Spleen (tissue), 11 donors: ENCODE data around the gene SMIM7. TPM values are rescaled to one million over a fixed set of nuclear protein-coding genes. Genes with fewer than 3 reads are reported as not detected.

ENCODE experiments used
- DNase-seq: peaks from one replicate; pipeline ENCODE4 v3.0.0-alpha.2; 2020
- H3K27ac ChIP-seq, 8 donors: fragments of 200-600 bp; sonication (generic) in 7 of 8; 1 replicate in 4 of 8; 2 replicates in 4 of 8; pipeline versions ENCODE4 v1.5.0 to v1.8.0; 2016 to 2021; ENCODE audit warnings: inconsistent platforms in 4 of 8, mild to moderate bottlenecking in 4 of 8, moderate library complexity in 1 of 8
- H3K27me3 ChIP-seq, 7 donors: fragments of 200-600 bp; sonication (generic) in 6 of 7; replicated peaks in 1 of 7; 1 replicate in 4 of 7; 2 replicates in 3 of 7; pipeline versions ENCODE4 v1.5.0 to v1.8.0; 2016 to 2021; ENCODE audit warnings: inconsistent platforms in 3 of 7, mild to moderate bottlenecking in 1 of 7
- H3K36me3 ChIP-seq, 6 donors: fragments of 200-600 bp; sonication (generic) in 5 of 6; 1 replicate in 4 of 6; 2 replicates in 2 of 6; pipeline versions ENCODE4 v1.5.0 to v1.8.0; 2016 to 2021; ENCODE audit warnings: inconsistent platforms in 2 of 6
- H3K4me1 ChIP-seq, 6 donors: fragments of 200-600 bp; sonication (generic) in 5 of 6; 1 replicate in 3 of 6; 2 replicates in 3 of 6; pipeline versions ENCODE4 v1.5.0 to v1.8.0; 2016 to 2021; ENCODE audit warnings: inconsistent platforms in 3 of 6
- H3K4me3 ChIP-seq, 8 donors: fragments of 200-600 bp; sonication (generic) in 7 of 8; 1 replicate in 4 of 8; 2 replicates in 4 of 8; pipeline versions ENCODE4 v1.5.0 to v1.8.0; 2016 to 2021; ENCODE audit warnings: inconsistent platforms in 4 of 8, mild to moderate bottlenecking in 4 of 8, moderate library complexity in 2 of 8
- H3K9me3 ChIP-seq, 8 donors: fragments of 200-600 bp; sonication (generic) in 7 of 8; 1 replicate in 4 of 8; 2 replicates in 4 of 8; pipeline versions ENCODE4 v1.5.0 to v1.8.0; 2016 to 2021; ENCODE audit warnings: inconsistent platforms in 4 of 8
- POLR2A ChIP-seq, 3 donors: fragments of 450-650 bp; IDR thresholded peaks; one replicate each; pipeline ENCODE4 v1.5.1; 2017; ENCODE audit warnings: antibody characterized with exemption in 3 of 3, mild to moderate bottlenecking in 1 of 3
- POLR2AphosphoS5 ChIP-seq, 3 donors: sonication (generic); formaldehyde crosslinking; IDR thresholded peaks; one replicate each; pipeline ENCODE4 v1.5.1; 2017; ENCODE audit warnings: antibody characterized with exemption in 3 of 3
- WGBS, 5 donors: extraction: QIAGEN DNeasy Blood & Tissue Kit in 3 of 5; methylation state at CpG; one replicate each; pipeline versions ENCODE4 v1.1.5 to v1.1.7; 2013 to 2018; 5-methylcytosine and 5-hydroxymethylcytosine counted together
- intact Hi-C: fragments of 100-400 bp; cut with DNase I; formaldehyde crosslinking; loops from one replicate; pipeline ENCODE4 v1.15.0; 2023; ENCODE audit warnings: low total_unique reads
- polyA plus RNA-seq, 3 donors: library from polyadenylated mRNA; stranded (reverse); fragments of 200-250 nt; gene quantifications; one replicate each; pipeline ENCODE4 v1.2.1, GENCODE V29; 2013
- total RNA-seq, 7 donors: library from RNA; depleted of rRNA in 3 of 7; stranded (reverse); fragments of >200 nt in 3 of 7; fragmentation: NEBNext Ultra II Directional in 4 of 7; extraction: Animal tissue kit (Norgen Biotek cat#: 25700) in 4 of 7; gene quantifications; one replicate each; pipeline versions ENCODE4 v1.1.0 to v1.2.1, GENCODE V29; 2016 to 2021
- TF ChIP-seq, protein P1 (sequence below), 11 experiments: fragments of 200-600 bp in 7 of 11; fragments of 450-650 bp in 4 of 11; sonication (generic) in 4 of 11; IDR thresholded peaks in 8 of 11; conservative IDR thresholded peaks in 3 of 11; 1 replicate in 7 of 11; 2 replicates in 4 of 11; pipeline versions ENCODE4 v1.4.0 to v1.8.0; 2016 to 2021; ENCODE audit warnings: antibody characterized with exemption in 11 of 11, inconsistent platforms in 4 of 11, mild to moderate bottlenecking in 1 of 11
- donor health status: healthy with polysubstance abuse.
- donor health status: DM: no; HTN: no; CAD: no; lungs with moderate emphysema.
- donor health status: DM: no; HTN: no; CAD: no.
- donor health status: Bipolar disorder and iron deficiency.
- donor health status: healthy.
- donor health status: DM: no; HTN: no; CAD: no.
- donor health status: DM: yes; HTN: yes; CAD: no.

SMIM7 gene
- total and polyA plus RNA-seq, 10 donors = 57.3 to 95.4 (median 76.7) TPM

DNA sequence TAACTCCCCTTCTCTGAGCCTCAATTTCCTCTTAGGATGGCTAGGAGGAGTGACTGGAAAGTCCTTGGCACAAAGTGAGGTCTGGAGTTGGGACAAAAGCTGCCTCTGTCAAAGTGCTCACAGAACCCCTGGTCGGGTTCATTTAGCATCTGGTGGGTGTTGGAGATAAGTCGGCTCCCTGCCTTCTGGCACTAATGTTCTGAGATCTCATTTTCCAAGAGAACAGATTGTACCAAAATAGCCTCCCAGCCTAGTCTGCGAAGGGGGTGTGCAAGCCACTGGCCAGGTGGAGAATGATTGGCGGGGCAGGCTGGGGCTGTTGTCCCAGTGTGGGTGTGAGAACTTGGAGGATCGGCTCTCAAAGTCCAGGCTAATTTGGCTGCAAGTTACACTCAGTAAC, 39.0 kb upstream of the SMIM7 start:
- Histone ChIP-seq H3K4me1 (no peaks in the 10 kb centered on the region), H3K27ac (no peak overlapping the region), H3K36me3 (no peaks in the 10 kb centered on the region), H3K4me3 (no peak overlapping the region), H3K27me3 (no peaks in the 10 kb centered on the region), H3K9me3 (peaks cover 0 to 8% (median 3%) of the 10 kb centered on the region in 8 donors)
- intact Hi-C loops = no loop called here
- DNase-seq = no peak
- 79 to 91% (median 82%) methylated on average over 5 of the region's 5 CpGs for WGBS, 5 donors
- TF ChIP-seq POLR2A (IDR thresholded peaks at IDR 0.05) (no peak), POLR2AphosphoS5 (IDR thresholded peaks at IDR 0.05) (no peak)
- TF ChIP-seq, protein P1, sequence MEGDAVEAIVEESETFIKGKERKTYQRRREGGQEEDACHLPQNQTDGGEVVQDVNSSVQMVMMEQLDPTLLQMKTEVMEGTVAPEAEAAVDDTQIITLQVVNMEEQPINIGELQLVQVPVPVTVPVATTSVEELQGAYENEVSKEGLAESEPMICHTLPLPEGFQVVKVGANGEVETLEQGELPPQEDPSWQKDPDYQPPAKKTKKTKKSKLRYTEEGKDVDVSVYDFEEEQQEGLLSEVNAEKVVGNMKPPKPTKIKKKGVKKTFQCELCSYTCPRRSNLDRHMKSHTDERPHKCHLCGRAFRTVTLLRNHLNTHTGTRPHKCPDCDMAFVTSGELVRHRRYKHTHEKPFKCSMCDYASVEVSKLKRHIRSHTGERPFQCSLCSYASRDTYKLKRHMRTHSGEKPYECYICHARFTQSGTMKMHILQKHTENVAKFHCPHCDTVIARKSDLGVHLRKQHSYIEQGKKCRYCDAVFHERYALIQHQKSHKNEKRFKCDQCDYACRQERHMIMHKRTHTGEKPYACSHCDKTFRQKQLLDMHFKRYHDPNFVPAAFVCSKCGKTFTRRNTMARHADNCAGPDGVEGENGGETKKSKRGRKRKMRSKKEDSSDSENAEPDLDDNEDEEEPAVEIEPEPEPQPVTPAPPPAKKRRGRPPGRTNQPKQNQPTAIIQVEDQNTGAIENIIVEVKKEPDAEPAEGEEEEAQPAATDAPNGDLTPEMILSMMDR (IDR thresholded peaks at IDR 0.05 in 8 of 11, conservative IDR thresholded peaks at IDR 0.05 in 3 of 11) = no peak

DNA sequence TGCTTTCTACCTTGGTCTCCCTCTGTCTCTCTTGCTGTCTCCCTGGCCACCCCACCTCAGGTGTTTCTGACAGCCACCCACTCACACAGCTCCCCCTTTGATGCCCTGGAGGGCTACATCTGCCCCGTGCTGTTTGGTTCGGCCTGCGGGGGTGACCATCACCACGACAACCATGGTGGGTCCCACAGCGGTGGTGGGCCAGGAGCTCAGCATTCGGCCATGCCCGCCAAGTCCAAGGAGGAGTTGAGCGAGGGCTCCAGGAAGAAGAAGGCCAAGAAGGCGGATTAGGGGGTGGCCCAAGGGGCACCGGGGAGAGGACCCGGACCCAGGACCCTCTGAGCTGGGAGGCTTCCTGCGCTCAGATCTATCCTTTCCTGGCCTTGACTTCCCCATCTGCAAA, 28.1 kb upstream of the SMIM7 start:
- Histone ChIP-seq H3K4me3 (no peak overlapping the region), H3K4me1 (no peaks in the 10 kb centered on the region), H3K27ac (no peak overlapping the region), H3K27me3 (no peaks in the 10 kb centered on the region), H3K9me3 (peaks cover 0 to 21% (median 12%) of the 10 kb centered on the region in 8 donors), H3K36me3 (no peaks in the 10 kb centered on the region)
- 92 to 94% (median 93%) methylated on average over 12 of the region's 12 CpGs for WGBS, 5 donors
- DNase-seq = no peak
- intact Hi-C loops = no loop called here
- TF ChIP-seq, protein P1 (IDR thresholded peaks at IDR 0.05 in 8 of 11, conservative IDR thresholded peaks at IDR 0.05 in 3 of 11) = no peak
- TF ChIP-seq POLR2AphosphoS5 (IDR thresholded peaks at IDR 0.05) (no peak), POLR2A (IDR thresholded peaks at IDR 0.05) (no peak)

DNA sequence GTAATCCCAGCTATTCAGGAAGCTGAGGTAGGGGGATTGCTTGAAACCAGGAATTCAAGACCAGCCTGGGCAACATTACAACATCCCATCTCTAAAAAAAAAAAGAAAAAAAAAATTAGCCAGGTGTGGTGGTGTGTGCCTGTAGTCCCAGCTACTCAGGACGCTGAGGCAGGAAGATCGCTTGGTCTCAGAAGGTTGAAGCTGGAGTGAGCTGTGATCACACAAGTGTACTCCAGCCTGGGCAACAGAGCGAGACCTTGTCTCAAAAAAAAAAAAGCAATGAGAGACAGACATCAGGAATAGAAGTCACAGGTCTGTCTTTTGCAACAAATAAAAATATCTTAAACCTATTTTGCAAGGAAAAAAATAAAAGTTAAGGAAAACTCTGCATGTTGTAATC, 24.3 kb upstream of the SMIM7 start:
- WGBS, 5 donors = 83 to 89% (median 85%) methylated on average over 3 of the region's 3 CpGs
- TF ChIP-seq POLR2A (IDR thresholded peaks at IDR 0.05) = no peak
- TF ChIP-seq, protein P1 (IDR thresholded peaks at IDR 0.05 in 8 of 11, conservative IDR thresholded peaks at IDR 0.05 in 3 of 11) = no peak
- no peak for TF ChIP-seq POLR2AphosphoS5 (IDR thresholded peaks at IDR 0.05)
- H3K27me3 ChIP-seq = no peaks in the 10 kb centered on the region
- no peaks in the 10 kb centered on the region for H3K4me1 ChIP-seq
- DNase-seq = no peak
- intact Hi-C loops = no loop called here
- H3K9me3 ChIP-seq = peaks cover 0 to 30% (median 19%) of the 10 kb centered on the region in 8 donors
- peaks cover 0 to 36% (median 16%) of the 10 kb centered on the region in 6 donors for H3K36me3 ChIP-seq
- no peak overlapping the region for H3K27ac ChIP-seq
- no peak overlapping the region for H3K4me3 ChIP-seq

DNA sequence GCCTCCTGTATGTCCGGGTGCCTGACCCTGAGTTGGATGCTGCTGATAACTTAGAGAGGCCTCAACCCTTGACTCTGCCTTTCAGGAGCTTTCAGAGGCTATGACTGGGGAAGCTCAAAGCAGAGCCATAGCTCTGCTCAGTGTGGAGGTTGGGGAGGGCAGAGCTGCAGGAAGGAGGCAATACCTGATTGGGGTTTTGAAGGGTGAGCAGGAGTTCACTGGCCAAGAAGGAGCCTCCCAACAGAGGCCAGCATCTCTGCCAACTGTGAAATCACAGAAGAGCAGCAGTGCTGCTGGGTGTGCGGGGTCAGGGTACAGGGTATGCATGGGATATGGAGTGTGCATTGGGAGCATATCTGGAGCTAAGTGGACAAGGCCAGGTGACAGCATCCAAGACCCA, 22.6 kb upstream of the SMIM7 start:
- TF ChIP-seq POLR2A (IDR thresholded peaks at IDR 0.05) (no peak), POLR2AphosphoS5 (IDR thresholded peaks at IDR 0.05) (no peak)
- TF ChIP-seq, protein P1 (IDR thresholded peaks at IDR 0.05 in 8 of 11, conservative IDR thresholded peaks at IDR 0.05 in 3 of 11) = no peak
- no peak for DNase-seq
- Histone ChIP-seq H3K4me1 (no peaks in the 10 kb centered on the region), H3K27me3 (no peaks in the 10 kb centered on the region), H3K9me3 (peaks cover 0 to 29% (median 19%) of the 10 kb centered on the region in 8 donors), H3K4me3 (no peak overlapping the region), H3K27ac (no peak overlapping the region), H3K36me3 (peaks cover 0 to 36% (median 16%) of the 10 kb centered on the region in 6 donors)
- intact Hi-C loops = no loop called here
- WGBS, 5 donors = 88 to 96% (median 93%) methylated on average over 1 to 2 of the region's 2 CpGs
